Measurements from ENCODE around the gene MCC.

GRCh38 chr5:113358696-113359095 is 129.6 kb downstream of the MCC start:
- TF ChIP-seq POLR2A (IDR thresholded peaks at IDR 0.05) (no peak), CTCF (IDR thresholded peaks at IDR 0.05) (no peak)
